GM06990 (cell line): ENCODE data around the gene GNA12.

ENCODE experiments used
- DNase-seq: peaks from one replicate; pipeline ENCODE4 v3.0.0-alpha.2; 2011; ENCODE audit not compliant: insufficient read length; ENCODE audit errors: extremely low read depth
- H3K27me3 ChIP-seq: replicated peaks from 2 replicates; pipeline ENCODE4 v1.6.0; 2011; ENCODE audit warnings: low read length; ENCODE audit not compliant: control insufficient read depth, insufficient read depth
- H3K36me3 ChIP-seq: 2 replicates; pipeline ENCODE4 v1.5.1; 2011; ENCODE audit warnings: low read length; ENCODE audit not compliant: control insufficient read depth, insufficient read depth
- H3K4me3 ChIP-seq: replicated peaks from 2 replicates; pipeline ENCODE4 v1.5.1; 2011; ENCODE audit warnings: low read depth, mild to moderate bottlenecking, control low read depth, low read length
- CTCF ChIP-seq: IDR thresholded peaks from 2 replicates; pipeline ENCODE4 v1.5.1; 2011; ENCODE audit warnings: low read length, control low read depth, mild to moderate bottlenecking, inconsistent platforms; ENCODE audit not compliant: insufficient read depth, poor library complexity, severe bottlenecking

Gene GNA12

GRCh38 chr7:2782121-2782520 lies 62.0 kb downstream of the GNA12 start:
- Histone ChIP-seq H3K4me3 (no peak overlapping the region), H3K27me3 (no peaks in the 10 kb centered on the region), H3K36me3 (no peaks in the 10 kb centered on the region; the same call in 1 of the 2 replicates)
- no peak for TF ChIP-seq CTCF
- no peak for DNase-seq

- no peak overlapping the region for H3K4me3 ChIP-seq
- no peaks in the 10 kb centered on the region; the same call in 1 of the 2 replicates for H3K36me3 ChIP-seq
- no peaks in the 10 kb centered on the region for H3K27me3 ChIP-seq
- no peak for TF ChIP-seq CTCF
- no peak for DNase-seq
These were observed 62.5 kb downstream of the GNA12 start for GRCh38 chr7:2781636-2782035.

- H3K4me3 ChIP-seq: no peak overlapping the region
- TF ChIP-seq CTCF: no peak
- no peaks in the 10 kb centered on the region for H3K27me3 ChIP-seq
- no peak for DNase-seq
- no peaks in the 10 kb centered on the region; the same call in none of the 2 replicates for H3K36me3 ChIP-seq
These were observed 65.1 kb downstream of the GNA12 start for GRCh38 chr7:2779051-2779450.

GRCh38 chr7:2777898-2778535 lies 66.1 kb downstream of the GNA12 start:
- Histone ChIP-seq H3K36me3 (no peaks in the 10 kb centered on the region; the same call in none of the 2 replicates), H3K27me3 (no peaks in the 10 kb centered on the region), H3K4me3 (no peak overlapping the region)
- no peak for TF ChIP-seq CTCF
- no peak for DNase-seq

GRCh38 chr7:2776401-2776800 lies 67.7 kb downstream of the GNA12 start:
- no peak for TF ChIP-seq CTCF
- no peak for DNase-seq
- Histone ChIP-seq H3K27me3 (no peaks in the 10 kb centered on the region), H3K36me3 (no peaks in the 10 kb centered on the region; the same call in none of the 2 replicates), H3K4me3 (no peak overlapping the region)

- H3K36me3 ChIP-seq: no peaks in the 10 kb centered on the region; the same call in none of the 2 replicates
- no peaks in the 10 kb centered on the region for H3K27me3 ChIP-seq
- no peak for TF ChIP-seq CTCF
- no peak for DNase-seq
- H3K4me3 ChIP-seq: no peak overlapping the region
These were observed 68.3 kb downstream of the GNA12 start for GRCh38 chr7:2775785-2776184.
